ENCODE data around the gene ZNF467. TPM values are rescaled to one million over a fixed set of nuclear protein-coding genes. Genes with fewer than 3 reads are reported as not detected.
A peak's percentile ranks its signal among the peaks of the same experiment; 100 is the strongest.

The ZNF467 gene
- total RNA-seq, 2 donors from 2014 or later = 9.9 to 13.2 TPM

GRCh38 chr7:149724661-149725425, 48.5 kb downstream of the ZNF467 start:
- no peak for TF ChIP-seq CTCF (IDR thresholded peaks at IDR 0.05)
- TF ChIP-seq POLR2A (IDR thresholded peaks at IDR 0.05) = no peak
- Histone ChIP-seq H3K27ac (no peak overlapping the region), H3K9me3 (no peaks in the 10 kb centered on the region), H3K4me3 (no peak overlapping the region), H3K4me1 (peaks cover 13% of the 10 kb centered on the region), H3K36me3 (replicated peaks in 1 of 2; ENCODE audit: insufficient read depth in 1 of 2, low read depth in 2 of 2) (peaks cover 0 to 8% of the 10 kb centered on the region in 2 donors), H3K27me3 (no peaks in the 10 kb centered on the region)
- 94% methylated on average over 9 to 12 of the region's 12 CpGs for WGBS, 2 donors
- ATAC-seq (no peak), DNase-seq (peak in 1 of 4 donors; percentile 9)
- intact Hi-C loops (cut with DNase I) = no loop called here

- DNase-seq = peak in 1 of 4 donors; percentile 5
- Histone ChIP-seq H3K27me3 (no peaks in the 10 kb centered on the region), H3K4me1 (peaks cover 19% of the 10 kb centered on the region), H3K36me3 (replicated peaks in 1 of 2; ENCODE audit: insufficient read depth in 1 of 2, low read depth in 2 of 2) (peaks cover 0 to 8% of the 10 kb centered on the region in 2 donors), H3K27ac (no peak overlapping the region), H3K9me3 (no peaks in the 10 kb centered on the region), H3K4me3 (no peak overlapping the region)
- TF ChIP-seq CTCF (IDR thresholded peaks at IDR 0.05) (no peak), POLR2A (IDR thresholded peaks at IDR 0.05) (no peak)
- no peak for ATAC-seq
- intact Hi-C loops (cut with DNase I) = no loop called here
- WGBS, 2 donors = 92 to 94% methylated on average over 13 to 15 of the region's 15 CpGs
These were observed 49.4 kb downstream of the ZNF467 start for GRCh38 chr7:149723795-149724495.

GRCh38 chr7:149723082-149723767, 50.2 kb downstream of the ZNF467 start:
- Histone ChIP-seq H3K36me3 (replicated peaks in 1 of 2; ENCODE audit: insufficient read depth in 1 of 2, low read depth in 2 of 2) (peaks cover 0 to 6% of the 10 kb centered on the region in 2 donors), H3K27me3 (no peaks in the 10 kb centered on the region), H3K27ac (no peak overlapping the region), H3K9me3 (no peaks in the 10 kb centered on the region), H3K4me1 (peaks cover 19% of the 10 kb centered on the region), H3K4me3 (no peak overlapping the region)
- no peak for TF ChIP-seq POLR2A (IDR thresholded peaks at IDR 0.05)
- TF ChIP-seq CTCF (IDR thresholded peaks at IDR 0.05) = no peak
- 82 to 87% methylated on average over 13 of the region's 13 CpGs for WGBS, 2 donors
- ATAC-seq (no peak), DNase-seq (peak in 1 of 4 donors; percentile 6)
- intact Hi-C loops (cut with DNase I) = no loop called here

- Histone ChIP-seq H3K4me3 (no peak overlapping the region), H3K27me3 (no peaks in the 10 kb centered on the region), H3K27ac (no peak overlapping the region), H3K36me3 (replicated peaks in 1 of 2; ENCODE audit: insufficient read depth in 1 of 2, low read depth in 2 of 2) (peaks cover 0 to 3% of the 10 kb centered on the region in 2 donors), H3K9me3 (no peaks in the 10 kb centered on the region), H3K4me1 (peaks cover 19% of the 10 kb centered on the region)
- DNase-seq (no peak), ATAC-seq (no peak)
- WGBS, 2 donors = 86 to 93% methylated on average over 8 to 20 of the region's 20 CpGs
- TF ChIP-seq POLR2A (IDR thresholded peaks at IDR 0.05) (no peak), CTCF (IDR thresholded peaks at IDR 0.05) (no peak)
- intact Hi-C loops (cut with DNase I) = no loop called here
These were observed 50.9 kb downstream of the ZNF467 start for GRCh38 chr7:149722356-149722957.

All from body of pancreas (tissue), 4 donors.